Glutamatergic neuron (in vitro differentiated cells): ENCODE results near the gene PLCB4. TPM values are rescaled to one million over a fixed set of nuclear protein-coding genes. Genes with fewer than 3 reads are reported as not detected.

ENCODE experiments used
- DNase-seq: peaks from one replicate; pipeline ENCODE4 v3.0.0; 2022
- H3K27ac Mint-ChIP-seq: one replicate; pipeline ENCODE4 v1.8.0; 2020; ENCODE audit warnings: mild to moderate bottlenecking, mixed read lengths, inconsistent platforms; ENCODE audit not compliant: unreplicated experiment
- H3K27me3 Mint-ChIP-seq: one replicate; pipeline ENCODE4 v1.8.0; 2020; ENCODE audit warnings: mild to moderate bottlenecking, moderate library complexity, mixed read lengths, inconsistent platforms; ENCODE audit not compliant: unreplicated experiment
- H3K36me3 Mint-ChIP-seq: one replicate; pipeline ENCODE4 v1.8.0; 2020; ENCODE audit warnings: mild to moderate bottlenecking, mixed read lengths, inconsistent platforms; ENCODE audit not compliant: unreplicated experiment
- H3K4me1 Mint-ChIP-seq: one replicate; pipeline ENCODE4 v1.8.0; 2020; ENCODE audit warnings: mild to moderate bottlenecking, low read depth, mixed read lengths, inconsistent platforms; ENCODE audit not compliant: unreplicated experiment
- H3K4me3 Mint-ChIP-seq: one replicate; pipeline ENCODE4 v1.8.0; 2020; ENCODE audit warnings: mild to moderate bottlenecking, mixed read lengths, inconsistent platforms; ENCODE audit not compliant: unreplicated experiment
- H3K9me3 Mint-ChIP-seq: one replicate; pipeline ENCODE4 v1.8.0; 2020; ENCODE audit warnings: mild to moderate bottlenecking, moderate library complexity, mixed read lengths, inconsistent platforms; ENCODE audit not compliant: unreplicated experiment
- long read RNA-seq: library from polyadenylated mRNA; unstranded; transcript quantifications from one replicate; pipeline ENCODE4 v2.0.0, GENCODE V29; 2020; ENCODE audit not compliant: unreplicated experiment
- total RNA-seq: library from RNA; stranded (reverse); fragmentation: NEBNext Ultra II Directional; extraction: Animal tissue kit (Norgen Biotek cat#: 25700); gene quantifications from one replicate; pipeline ENCODE4 v1.2.1, GENCODE V29; 2021; ENCODE audit not compliant: unreplicated experiment
- TF ChIP-seq, protein P1 (sequence below): fragments of 200-600 bp; sonication (generic); IDR thresholded peaks from one replicate; pipeline ENCODE4 v1.5.0; 2021; ENCODE audit not compliant: partially characterized antibody, unreplicated experiment

The PLCB4 gene
- total RNA-seq: 28.9 TPM
- long read RNA-seq, partial matches to known transcripts: 2 of 4 reads
- long read RNA-seq, other reads (novel, unspliced or antisense): 2 of 4 reads

DNA sequence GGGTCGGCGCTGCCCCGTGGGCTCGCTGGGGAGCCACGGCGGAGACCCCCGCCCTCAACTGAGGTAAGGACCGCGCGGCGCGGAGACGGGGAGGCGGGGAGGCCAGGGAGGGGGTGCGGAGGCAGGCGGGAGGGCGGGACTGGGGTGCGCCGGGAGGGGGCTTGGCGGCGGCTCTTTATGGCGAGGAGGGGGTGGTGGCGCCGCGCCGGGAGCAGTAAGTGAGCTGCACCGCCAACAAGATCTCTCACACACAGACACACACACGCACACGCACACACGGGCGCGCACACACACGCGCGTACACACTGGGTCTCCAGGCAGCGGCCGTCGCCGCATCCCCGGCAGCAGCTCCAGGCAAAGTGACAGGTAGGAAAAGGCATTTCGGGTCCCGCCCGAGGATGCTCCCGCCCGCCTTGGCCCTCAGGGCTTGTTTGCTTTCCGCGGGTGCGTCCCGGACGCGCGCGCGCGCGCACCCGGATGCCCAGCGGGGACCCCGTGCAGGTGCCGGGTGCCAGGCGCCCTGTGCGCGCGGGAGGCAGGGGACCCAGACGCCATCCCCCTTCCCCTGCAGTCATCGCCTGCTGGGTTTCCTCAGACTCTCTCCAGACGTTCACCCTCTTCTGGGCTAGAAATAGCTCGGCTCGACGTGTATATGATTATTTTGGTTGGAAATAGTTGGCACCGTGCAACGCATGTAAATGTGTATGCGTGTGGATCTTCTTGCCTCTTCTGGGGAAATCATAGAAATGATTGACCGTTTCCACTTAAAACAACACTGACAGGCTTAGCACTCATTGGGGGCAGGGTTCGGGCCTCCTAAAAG, at the start of gene PLCB4:
PLCB4 (plus strand) TSS at position 247 of the 823 bp plus-strand sequence. CDS start 238,728 bp downstream, outside the sequence.
- TF ChIP-seq, protein P1, sequence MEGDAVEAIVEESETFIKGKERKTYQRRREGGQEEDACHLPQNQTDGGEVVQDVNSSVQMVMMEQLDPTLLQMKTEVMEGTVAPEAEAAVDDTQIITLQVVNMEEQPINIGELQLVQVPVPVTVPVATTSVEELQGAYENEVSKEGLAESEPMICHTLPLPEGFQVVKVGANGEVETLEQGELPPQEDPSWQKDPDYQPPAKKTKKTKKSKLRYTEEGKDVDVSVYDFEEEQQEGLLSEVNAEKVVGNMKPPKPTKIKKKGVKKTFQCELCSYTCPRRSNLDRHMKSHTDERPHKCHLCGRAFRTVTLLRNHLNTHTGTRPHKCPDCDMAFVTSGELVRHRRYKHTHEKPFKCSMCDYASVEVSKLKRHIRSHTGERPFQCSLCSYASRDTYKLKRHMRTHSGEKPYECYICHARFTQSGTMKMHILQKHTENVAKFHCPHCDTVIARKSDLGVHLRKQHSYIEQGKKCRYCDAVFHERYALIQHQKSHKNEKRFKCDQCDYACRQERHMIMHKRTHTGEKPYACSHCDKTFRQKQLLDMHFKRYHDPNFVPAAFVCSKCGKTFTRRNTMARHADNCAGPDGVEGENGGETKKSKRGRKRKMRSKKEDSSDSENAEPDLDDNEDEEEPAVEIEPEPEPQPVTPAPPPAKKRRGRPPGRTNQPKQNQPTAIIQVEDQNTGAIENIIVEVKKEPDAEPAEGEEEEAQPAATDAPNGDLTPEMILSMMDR: no peak
- Mint-ChIP-seq H3K4me1 (peaks cover 27% of the 10 kb centered on the region), H3K4me3 (peak within 1 kb of the TSS; percentile 94), H3K36me3 (peaks cover 7% of the 10 kb centered on the region), H3K27me3 (no peaks in the 10 kb centered on the region), H3K9me3 (peaks cover 20% of the 10 kb centered on the region), H3K27ac (peak within 1 kb of the TSS; percentile 90)
- peak; percentile 58 for DNase-seq

DNA sequence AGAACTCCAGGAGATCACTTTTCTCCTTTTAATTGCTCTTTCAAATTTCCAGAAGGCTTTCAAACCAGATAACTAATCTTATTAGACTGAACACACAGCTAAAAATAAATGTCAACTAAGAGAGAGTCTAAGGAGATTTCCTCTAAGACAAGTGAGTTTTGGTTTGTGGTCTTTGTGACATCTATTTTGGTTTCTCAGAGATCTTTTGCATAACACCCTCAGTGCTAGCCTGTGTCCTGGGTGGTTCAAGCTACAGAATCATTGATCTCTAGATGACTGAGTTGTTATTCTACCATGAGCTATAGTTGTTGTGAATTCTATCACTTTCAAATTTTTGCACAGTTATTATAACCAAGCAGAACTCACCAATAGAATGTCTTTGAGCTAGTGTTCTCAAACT, 49.1 kb upstream of the PLCB4 start:
- Mint-ChIP-seq H3K4me3 (no peak overlapping the region), H3K27ac (no peak overlapping the region), H3K9me3 (no peaks in the 10 kb centered on the region), H3K36me3 (no peaks in the 10 kb centered on the region), H3K27me3 (no peaks in the 10 kb centered on the region), H3K4me1 (no peaks in the 10 kb centered on the region)
- no peak for DNase-seq
- TF ChIP-seq, protein P1: no peak

DNA sequence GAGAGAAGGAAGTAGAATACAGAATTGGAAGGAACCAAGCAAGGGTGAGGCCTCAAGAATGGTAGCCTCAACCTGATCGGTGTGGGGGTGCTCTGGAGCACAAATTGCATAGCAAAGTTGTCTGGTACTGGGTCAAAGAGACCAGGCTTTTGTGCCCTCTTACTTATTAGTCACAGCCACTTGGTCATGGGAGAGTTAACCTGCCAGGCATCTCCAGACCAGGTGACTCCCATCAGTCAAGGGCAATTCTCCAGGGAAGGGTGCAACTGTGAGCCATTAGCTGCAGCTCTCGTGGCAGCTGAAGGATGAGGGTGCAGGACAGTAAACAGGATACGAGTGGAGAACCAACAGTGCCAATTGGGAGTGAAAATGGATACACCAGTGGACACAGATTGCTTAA, 47.7 kb upstream of the PLCB4 start:
- Mint-ChIP-seq H3K36me3 (no peaks in the 10 kb centered on the region), H3K4me3 (no peak overlapping the region), H3K27me3 (no peaks in the 10 kb centered on the region), H3K9me3 (no peaks in the 10 kb centered on the region), H3K4me1 (no peaks in the 10 kb centered on the region), H3K27ac (no peak overlapping the region)
- no peak for DNase-seq
- TF ChIP-seq, protein P1: no peak

DNA sequence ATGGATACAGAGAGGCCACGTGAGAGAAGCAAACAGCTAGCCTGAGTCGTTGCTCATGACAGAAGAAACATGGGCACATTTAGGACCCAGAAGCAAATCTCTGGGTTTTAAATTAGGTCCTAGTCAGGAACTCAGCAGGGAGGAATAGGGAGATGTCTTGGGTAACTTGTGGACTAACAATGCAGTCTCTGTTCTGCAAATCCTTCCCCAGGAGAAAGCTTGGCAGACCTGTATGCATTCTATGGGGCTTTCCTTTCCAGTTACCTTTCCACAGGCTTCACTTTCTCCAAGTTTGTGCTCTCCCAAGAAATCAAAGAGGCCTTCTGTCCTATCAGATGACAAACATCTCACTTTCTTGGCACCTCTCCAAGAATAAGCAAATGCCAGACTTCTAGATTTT, 47.2 kb upstream of the PLCB4 start:
- Mint-ChIP-seq H3K4me1 (no peaks in the 10 kb centered on the region), H3K27me3 (no peaks in the 10 kb centered on the region), H3K4me3 (no peak overlapping the region), H3K36me3 (no peaks in the 10 kb centered on the region), H3K9me3 (no peaks in the 10 kb centered on the region), H3K27ac (no peak overlapping the region)
- TF ChIP-seq, protein P1: no peak
- DNase-seq: no peak

DNA sequence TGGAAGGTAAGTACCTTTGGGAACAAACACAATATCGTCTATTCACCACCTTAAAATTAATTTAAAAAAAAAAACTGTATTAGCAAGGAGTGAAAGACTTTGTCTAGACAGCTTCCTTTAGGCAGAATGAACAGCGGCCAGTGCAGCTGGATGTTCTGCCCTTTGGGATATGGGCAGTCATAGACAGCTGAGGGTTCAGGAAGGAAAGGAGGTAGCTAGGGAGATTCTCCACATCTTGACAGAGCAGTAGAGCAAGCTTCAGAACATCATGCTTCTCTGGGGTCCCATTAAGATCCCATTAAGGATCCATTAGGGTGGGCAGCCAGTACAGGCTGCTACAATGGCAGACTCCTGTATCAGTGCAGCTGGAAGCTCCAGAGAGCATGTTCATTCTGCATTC, 46.5 kb upstream of the PLCB4 start:
- TF ChIP-seq, protein P1: no peak
- Mint-ChIP-seq H3K9me3 (no peaks in the 10 kb centered on the region), H3K36me3 (no peaks in the 10 kb centered on the region), H3K4me1 (no peaks in the 10 kb centered on the region), H3K4me3 (no peak overlapping the region), H3K27ac (no peak overlapping the region), H3K27me3 (no peaks in the 10 kb centered on the region)
- DNase-seq: no peak
